22Rv1 (cell line): ENCODE results near the gene TMC3.

Experiments
- CTCF ChIP-seq: fragments of 450-650 bp; IDR thresholded peaks from 2 replicates; pipeline ENCODE4 v1.5.1; 2017; ENCODE audit warnings: mild to moderate bottlenecking
- ZFX ChIP-seq: fragments of 450-650 bp; IDR thresholded peaks from 2 replicates; pipeline ENCODE4 v1.6.1; 2017; ENCODE audit warnings: antibody characterized with exemption, borderline replicate concordance

DNA sequence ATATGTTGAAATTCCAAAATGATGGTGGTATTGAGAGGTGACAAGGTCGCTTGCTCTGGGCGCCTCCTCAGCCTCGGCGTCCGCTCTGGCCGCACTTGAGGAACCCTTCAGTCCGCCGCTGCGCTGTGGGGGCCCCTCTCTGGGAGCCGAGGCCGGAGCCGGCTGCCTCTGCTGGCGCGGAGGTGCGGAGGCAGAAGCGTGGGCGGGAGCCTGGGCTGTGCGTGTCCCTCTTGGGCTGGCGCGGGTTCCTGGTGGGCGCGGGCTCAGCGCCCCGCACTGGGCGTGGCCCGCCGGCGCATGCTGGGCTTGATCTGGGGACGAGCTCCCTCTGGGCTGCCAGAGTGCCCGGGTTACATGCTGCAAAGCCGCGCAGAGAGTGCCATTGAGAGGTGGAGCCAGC, 39.8 kb upstream of the TMC3 start:
- TF ChIP-seq CTCF (no peak), ZFX (no peak)
